GM18868 (cell line): ENCODE data around the gene WFIKKN1.
"Not testable (repeated sequence)": the region's sequence is repeated elsewhere in the genome, so short reads cannot be mapped to it uniquely, and the experiment has no call there.

ENCODE experiments used
- ATAC-seq: cut with Tn5 transposase; IDR thresholded peaks from one replicate; pipeline ENCODE4 v1.9.1; 2021; ENCODE audit warnings: mild to moderate bottlenecking, moderate library complexity; ENCODE audit not compliant: unreplicated experiment

Gene WFIKKN1

GRCh38 chr16:595094-595528, 35.7 kb upstream of the WFIKKN1 start:
- no peak for ATAC-seq

- no peak for ATAC-seq
These were observed 34.6 kb upstream of the WFIKKN1 start for GRCh38 chr16:595942-596735.

- no peak for ATAC-seq
These were observed 34.1 kb upstream of the WFIKKN1 start for GRCh38 chr16:596736-597060.

GRCh38 chr16:597655-598054, 33.1 kb upstream of the WFIKKN1 start:
- not testable (repeated sequence) for ATAC-seq

- no peak for ATAC-seq
These were observed 31.7 kb upstream of the WFIKKN1 start for GRCh38 chr16:598823-599739.

- ATAC-seq = no peak
These were observed 30.0 kb upstream of the WFIKKN1 start for GRCh38 chr16:600781-601180.

- ATAC-seq = no peak
These were observed 26.9 kb upstream of the WFIKKN1 start for GRCh38 chr16:603933-604332.

GRCh38 chr16:606656-607307, 24.0 kb upstream of the WFIKKN1 start:
- ATAC-seq = no peak

GRCh38 chr16:608019-608418, 22.8 kb upstream of the WFIKKN1 start:
- ATAC-seq = no peak

- ATAC-seq = no peak
These were observed 21.5 kb upstream of the WFIKKN1 start for GRCh38 chr16:609316-609715.

GRCh38 chr16:609984-610383, 20.8 kb upstream of the WFIKKN1 start:
- ATAC-seq = no peak

GRCh38 chr16:610513-611381, 20.0 kb upstream of the WFIKKN1 start:
- ATAC-seq = no peak

- ATAC-seq = no peak
These were observed 15.7 kb upstream of the WFIKKN1 start for GRCh38 chr16:615122-615521.

GRCh38 chr16:616733-617586, 13.8 kb upstream of the WFIKKN1 start:
- ATAC-seq = no peak

- no peak for ATAC-seq
These were observed 12.9 kb upstream of the WFIKKN1 start for GRCh38 chr16:617855-618254.

GRCh38 chr16:619476-620100, 11.2 kb upstream of the WFIKKN1 start:
- ATAC-seq = no peak

GRCh38 chr16:620700-621525, 9.9 kb upstream of the WFIKKN1 start:
- ATAC-seq = no peak

GRCh38 chr16:621526-622105, 9.2 kb upstream of the WFIKKN1 start:
- ATAC-seq = no peak
